OCI-M1 (cell line): ENCODE results near the gene MED27.

Experiments used
- DNase-seq: peaks from one replicate; lab custom pipeline; 2025; lab: John Stamatoyannopoulos, UW

MED27 gene

GRCh38 chr9:131836021-131836420, 243.6 kb downstream of the MED27 start:
- no peak for DNase-seq

GRCh38 chr9:131835151-131835910, 244.3 kb downstream of the MED27 start:
- no peak for DNase-seq

GRCh38 chr9:131834721-131835120, 244.9 kb downstream of the MED27 start:
- DNase-seq, result no peak

- no peak for DNase-seq
These were observed 245.8 kb downstream of the MED27 start for GRCh38 chr9:131833906-131834305.

- DNase-seq, result no peak
These were observed 246.6 kb downstream of the MED27 start for GRCh38 chr9:131833083-131833482.

GRCh38 chr9:131831380-131832165, 248.1 kb downstream of the MED27 start:
- DNase-seq, result no peak

- no peak for DNase-seq
These were observed 251.8 kb downstream of the MED27 start for GRCh38 chr9:131827821-131828369.

GRCh38 chr9:131826966-131827525, 252.6 kb downstream of the MED27 start:
- no peak for DNase-seq

GRCh38 chr9:131826053-131826452, 253.6 kb downstream of the MED27 start:
- no peak for DNase-seq

- no peak for DNase-seq
These were observed 254.6 kb downstream of the MED27 start for GRCh38 chr9:131824953-131825495.

- no peak for DNase-seq
These were observed 255.5 kb downstream of the MED27 start for GRCh38 chr9:131824155-131824594.

- DNase-seq, result no peak
These were observed 255.9 kb downstream of the MED27 start for GRCh38 chr9:131823701-131824146.

GRCh38 chr9:131818089-131818488, 261.6 kb downstream of the MED27 start:
- DNase-seq, result no peak

- DNase-seq, result no peak
These were observed 262.0 kb downstream of the MED27 start for GRCh38 chr9:131817627-131818026.

- no peak for DNase-seq
These were observed 262.6 kb downstream of the MED27 start for GRCh38 chr9:131817073-131817472.

GRCh38 chr9:131815970-131816873, 263.4 kb downstream of the MED27 start:
- no peak for DNase-seq

GRCh38 chr9:131814707-131815106, 265.0 kb downstream of the MED27 start:
- DNase-seq, result no peak

GRCh38 chr9:131813116-131813515, 266.6 kb downstream of the MED27 start:
- DNase-seq, result no peak

- DNase-seq, result no peak
These were observed 267.4 kb downstream of the MED27 start for GRCh38 chr9:131812116-131812790.

GRCh38 chr9:131811405-131811804, 268.3 kb downstream of the MED27 start:
- DNase-seq, result no peak
